Prostate gland (tissue), 1 donor: ENCODE measurements around the gene STK24.
A peak's percentile ranks its signal among the peaks of the same experiment; 100 is the strongest.

Experiments
- POLR2A ChIP-seq: fragments of 450-650 bp; IDR thresholded peaks from one replicate; pipeline ENCODE4 v1.6.1; 2016; ENCODE audit warnings: antibody characterized with exemption, mild to moderate bottlenecking
- POLR2AphosphoS5 ChIP-seq: sonication (generic); formaldehyde crosslinking; IDR thresholded peaks from one replicate; pipeline ENCODE4 v1.6.1; 2017; ENCODE audit warnings: antibody characterized with exemption

- TF ChIP-seq POLR2AphosphoS5 (peak; percentile 23), POLR2A (no peak)
These were observed 6.0 kb upstream of the STK24 start for GRCh38 chr13:98582947-98583346.
